Mesothelial cell of epicardium (in vitro differentiated cells): ENCODE data around the gene PCBP1. TPM values are rescaled to one million over a fixed set of nuclear protein-coding genes. Genes with fewer than 3 reads are reported as not detected.
"Not testable (repeated sequence)": the region's sequence is repeated elsewhere in the genome, so short reads cannot be mapped to it uniquely, and the experiment has no call there.

Experiments
- DNase-seq, 2 experiments: peaks; one replicate each; pipeline ENCODE4 v3.0.0; 2021; ENCODE audit warnings: low spot score in 2 of 2; ENCODE audit not compliant: unreplicated experiment in 2 of 2
- H3K27ac Mint-ChIP-seq: 2 replicates; pipeline ENCODE4 v1.8.0; 2021; ENCODE audit warnings: mixed read lengths
- H3K27me3 Mint-ChIP-seq: 2 replicates; pipeline ENCODE4 v1.8.0; 2021; ENCODE audit warnings: low read depth, mixed read lengths
- H3K36me3 Mint-ChIP-seq: 2 replicates; pipeline ENCODE4 v1.8.0; 2021; ENCODE audit warnings: mixed read lengths
- H3K4me1 Mint-ChIP-seq: 2 replicates; pipeline ENCODE4 v1.8.0; 2021; ENCODE audit warnings: mixed read lengths
- H3K4me3 Mint-ChIP-seq: 2 replicates; pipeline ENCODE4 v1.8.0; 2021; ENCODE audit warnings: mild to moderate bottlenecking, moderate library complexity, mixed read lengths
- H3K9me3 Mint-ChIP-seq: 2 replicates; pipeline ENCODE4 v1.8.0; 2021; ENCODE audit warnings: mixed read lengths
- CTCF ChIP-seq: fragments of 200-600 bp; sonication (generic); IDR thresholded peaks from one replicate; pipeline ENCODE4 v1.5.0; 2021; ENCODE audit warnings: antibody characterized with exemption; ENCODE audit not compliant: unreplicated experiment
- total RNA-seq: library from RNA; stranded (reverse); gene quantifications from 3 replicates; pipeline ENCODE4 v1.2.1, GENCODE V29; 2021

The PCBP1 gene
- total RNA-seq, 1 donor from 2014 or later = 245 TPM

GRCh38 chr2:70128005-70128404, 40.7 kb downstream of the PCBP1 start:
- H3K27ac Mint-ChIP-seq = peak overlapping the region; percentile 52
- no peak for TF ChIP-seq CTCF

DNA sequence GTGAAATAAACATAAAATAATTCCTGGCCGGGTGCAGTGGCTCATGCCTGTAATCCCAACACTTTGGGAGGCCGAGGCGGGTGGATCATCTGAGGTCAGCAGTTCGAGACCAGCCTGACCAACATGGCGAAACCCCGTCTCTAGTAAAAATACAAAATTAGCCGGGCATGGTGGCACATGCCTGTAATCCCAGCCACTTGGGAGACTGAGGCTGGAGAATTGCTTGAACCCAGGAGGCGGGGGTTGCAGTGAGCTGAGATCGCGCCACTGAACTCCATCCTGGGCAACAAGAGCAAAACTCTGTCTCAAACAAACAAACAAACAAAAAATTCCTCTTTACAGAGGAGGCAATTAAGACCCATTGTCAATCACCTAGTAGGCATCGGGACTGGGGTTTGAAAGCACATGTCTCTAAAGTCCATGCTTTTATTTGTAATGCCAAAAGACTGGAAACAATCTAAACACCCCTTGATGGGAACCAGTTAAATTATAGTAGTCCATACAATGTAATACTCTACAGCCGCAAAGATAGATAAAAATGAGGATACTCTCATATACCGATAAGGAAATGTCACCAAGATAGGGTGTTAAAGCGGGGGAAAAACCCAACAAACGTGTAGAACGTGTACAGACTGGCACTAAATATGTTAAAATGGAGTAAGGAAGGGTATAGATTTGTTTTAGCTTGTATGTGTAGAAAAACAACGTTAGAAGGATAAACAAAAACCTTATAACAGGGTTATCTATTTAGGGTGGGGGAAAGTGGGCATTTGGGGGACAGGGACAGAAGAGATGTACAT, 44.3 kb downstream of the PCBP1 start:
- DNase-seq, H3K9me3 Mint-ChIP-seq, H3K27me3 Mint-ChIP-seq, H3K4me3 Mint-ChIP-seq, H3K36me3 Mint-ChIP-seq: not testable (repeated sequence)
- Mint-ChIP-seq H3K27ac (peak overlapping the region; percentile 87), H3K4me1 (peaks cover 47% of the 10 kb centered on the region)

More at GRCh38 chr2:70128005-70128404, 40.7 kb downstream of the PCBP1 start:
- H3K36me3 Mint-ChIP-seq = no peaks in the 10 kb centered on the region
- no peak overlapping the region for H3K4me3 Mint-ChIP-seq
- no peaks in the 10 kb centered on the region for H3K9me3 Mint-ChIP-seq
- H3K4me1 Mint-ChIP-seq = peaks cover 53% of the 10 kb centered on the region
- no peaks in the 10 kb centered on the region for H3K27me3 Mint-ChIP-seq
- no peak for DNase-seq

- Mint-ChIP-seq H3K36me3 (no peaks in the 10 kb centered on the region), H3K4me3 (peak overlapping the region; percentile 32), H3K27me3 (no peaks in the 10 kb centered on the region), H3K27ac (peak overlapping the region; percentile 94), H3K4me1 (peaks cover 48% of the 10 kb centered on the region), H3K9me3 (no peaks in the 10 kb centered on the region)
- DNase-seq = no peak
- no peak for TF ChIP-seq CTCF
These were observed 45.2 kb downstream of the PCBP1 start for GRCh38 chr2:70132244-70133126.

DNA sequence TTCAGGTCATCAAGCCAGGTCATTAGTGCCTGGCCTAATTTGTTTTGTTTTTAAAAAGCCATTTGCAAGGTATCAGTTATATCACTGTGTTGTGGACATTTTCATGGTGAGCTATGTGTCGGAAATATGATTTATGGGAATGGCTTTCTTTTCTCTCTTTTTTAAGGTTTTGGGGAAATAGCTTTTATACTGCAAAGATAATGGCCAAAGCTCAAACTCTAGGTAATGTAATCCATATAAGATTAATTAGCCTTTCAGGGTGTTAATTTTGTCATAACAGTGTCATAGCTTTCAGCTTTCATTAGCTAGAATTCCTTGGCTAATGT, 45.8 kb downstream of the PCBP1 start:
- peak overlapping the region; percentile 94 for H3K27ac Mint-ChIP-seq
- H3K36me3 Mint-ChIP-seq = no peaks in the 10 kb centered on the region
- H3K4me1 Mint-ChIP-seq = peaks cover 48% of the 10 kb centered on the region
- H3K4me3 Mint-ChIP-seq = no peak overlapping the region
- no peaks in the 10 kb centered on the region for H3K27me3 Mint-ChIP-seq
- no peak for DNase-seq
- H3K9me3 Mint-ChIP-seq = no peaks in the 10 kb centered on the region
- TF ChIP-seq CTCF = no peak

DNA sequence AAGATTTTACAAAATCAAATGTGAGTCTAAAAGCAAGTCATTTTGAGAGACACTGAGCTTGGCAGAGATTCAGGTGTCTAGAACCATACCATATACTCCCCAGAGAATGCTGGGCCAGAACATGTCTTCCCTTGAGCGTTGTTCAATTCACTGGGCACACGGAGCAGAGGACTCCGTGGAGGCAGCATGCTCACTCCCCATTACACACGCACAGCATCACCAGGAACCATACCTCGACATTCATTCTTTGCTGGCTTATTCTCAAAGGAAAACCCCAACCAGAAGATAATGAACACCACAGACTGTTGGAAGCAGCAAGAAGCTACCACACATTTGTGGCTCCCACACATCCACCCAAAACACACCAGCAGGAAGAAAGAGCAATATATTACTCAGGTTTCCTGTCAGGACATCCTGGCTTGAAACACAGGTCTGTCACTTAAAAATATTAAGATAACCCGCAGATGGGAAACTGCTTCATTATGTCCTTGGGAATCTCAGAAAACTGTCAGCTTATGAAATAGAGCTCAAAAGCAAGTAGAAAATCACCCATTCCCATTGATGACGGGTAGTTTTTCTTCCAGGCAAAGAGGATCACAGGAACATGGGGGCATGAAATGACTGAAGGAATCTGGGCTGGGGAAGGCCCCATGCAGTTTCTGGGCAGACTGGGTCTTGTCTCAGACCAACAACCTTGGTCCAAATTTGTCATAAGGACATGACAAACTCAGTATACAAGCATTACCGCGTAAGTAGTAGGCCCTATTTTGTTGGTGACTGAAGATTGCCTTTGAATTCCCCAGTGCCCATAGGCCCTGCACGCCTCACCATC, 46.4 kb downstream of the PCBP1 start:
- TF ChIP-seq CTCF = no peak
- no peaks in the 10 kb centered on the region for H3K27me3 Mint-ChIP-seq
- H3K4me1 Mint-ChIP-seq = peaks cover 46% of the 10 kb centered on the region
- DNase-seq = no peak
- no peak overlapping the region for H3K4me3 Mint-ChIP-seq
- no peaks in the 10 kb centered on the region for H3K36me3 Mint-ChIP-seq
- no peaks in the 10 kb centered on the region for H3K9me3 Mint-ChIP-seq
- H3K27ac Mint-ChIP-seq = peak overlapping the region; percentile 94

DNA sequence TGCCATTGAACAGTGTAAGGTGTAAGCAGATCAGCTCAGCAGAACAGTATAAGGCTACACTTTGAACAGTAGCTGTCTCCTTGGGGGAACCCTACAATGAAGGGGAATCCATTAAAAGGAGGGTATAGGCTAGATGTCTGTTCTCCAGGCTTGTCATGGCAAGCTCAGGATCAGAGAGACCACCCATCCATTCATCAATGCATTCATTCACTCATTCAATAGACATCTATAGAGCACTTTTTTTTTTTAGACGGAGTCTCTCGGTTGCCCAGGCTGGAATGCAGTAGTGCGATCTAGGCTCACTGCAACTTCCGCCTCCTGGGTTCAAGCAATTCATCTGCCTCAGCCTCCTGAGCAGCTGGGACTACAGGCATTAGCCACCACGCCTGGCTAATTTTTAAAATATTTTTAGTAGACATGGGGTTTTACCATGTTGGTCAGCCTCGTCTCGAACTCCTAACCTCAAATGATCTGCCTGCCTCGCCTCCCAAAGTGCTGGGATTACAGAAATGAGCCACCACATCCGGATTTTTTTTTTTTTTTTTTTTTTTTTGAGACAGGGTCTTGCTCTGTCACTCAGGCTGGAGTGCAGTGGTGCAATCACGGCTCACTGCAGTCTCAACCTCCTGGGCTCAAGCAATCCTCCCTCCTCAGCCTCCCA, 47.2 kb downstream of the PCBP1 start:
- H3K4me1 Mint-ChIP-seq = peaks cover 46% of the 10 kb centered on the region
- DNase-seq = not testable (repeated sequence)

More for the DNA sequence above, 47.2 kb downstream of the PCBP1 start:
- not testable (repeated sequence) for H3K4me3 Mint-ChIP-seq, H3K36me3 Mint-ChIP-seq, H3K27me3 Mint-ChIP-seq, H3K9me3 Mint-ChIP-seq
- peak overlapping the region; percentile 94 for H3K27ac Mint-ChIP-seq
